Panc1 (cell line): ENCODE data around the gene SPATA16. TPM values are rescaled to one million over a fixed set of nuclear protein-coding genes. Genes with fewer than 3 reads are reported as not detected.

Source experiments
- ATAC-seq: fragments of 200-7000 bp; cut with Tn5 transposase; 2 replicates; pipeline ENCODE4 v1.9.1; 2020; ENCODE audit warnings: mild to moderate bottlenecking, moderate library complexity
- BruUV-seq: library from RNA; stranded (reverse); fragments of 400-500 nt; replicated peaks from 2 replicates; lab custom pipeline; 2021; lab: Mats Ljungman, UMichigan
- CTCF ChIA-PET: fragments of 300-600 bp; sonication (Branson Sonifier 250); formaldehyde crosslinking; loops from one replicate; lab custom pipeline; 2022; ENCODE audit warnings: antibody characterized with exemption; lab: Charles Lee
- POLR2A ChIA-PET: fragments of 300-600 bp; sonication (Branson Sonifier 250); formaldehyde crosslinking; loops from one replicate; lab custom pipeline; 2022; ENCODE audit warnings: antibody characterized with exemption; lab: Charles Lee
- DNase-seq: peaks from one replicate; pipeline ENCODE4 v3.0.0-alpha.2; 2010; ENCODE audit warnings: low read depth, low spot score
- H3K27ac ChIP-seq: 2 replicates; pipeline ENCODE4 v1.5.1; 2011; ENCODE audit warnings: mild to moderate bottlenecking, low read length, inconsistent platforms
- H3K27me3 ChIP-seq: fragments of 200-500 bp; sonication (Bioruptor generic); 2 replicates; pipeline ENCODE4 v1.6.0; 2014; ENCODE audit warnings: low read length, inconsistent platforms; ENCODE audit not compliant: control insufficient read depth, insufficient read depth
- H3K36me3 ChIP-seq: fragments of 200-500 bp; sonication (Bioruptor generic); 2 replicates; pipeline ENCODE4 v1.5.1; 2014; ENCODE audit warnings: inconsistent platforms, mild to moderate bottlenecking, low read length, moderate library complexity; ENCODE audit not compliant: control insufficient read depth, insufficient read depth
- H3K4me1 ChIP-seq: 2 replicates; pipeline ENCODE4 v1.5.1; 2011; ENCODE audit warnings: inconsistent platforms, mild to moderate bottlenecking, low read length, moderate library complexity; ENCODE audit not compliant: control insufficient read depth, insufficient read depth
- H3K4me3 ChIP-seq, 2 experiments: 2 replicates each; pipeline ENCODE4 v1.5.1; 2011 to 2012; ENCODE audit warnings: low read depth in 2 of 2, low read length in 2 of 2, mild to moderate bottlenecking in 2 of 2, inconsistent platforms in 1 of 2, moderate library complexity in 1 of 2
- H3K9me3 ChIP-seq: fragments of 200-500 bp; sonication (Bioruptor generic); 2 replicates; pipeline ENCODE4 v1.5.1; 2014; ENCODE audit warnings: low read depth, mild to moderate bottlenecking, inconsistent platforms, low read length, moderate library complexity; ENCODE audit not compliant: control insufficient read depth, insufficient read depth
- POLR2AphosphoS5 ChIP-seq: IDR thresholded peaks from 2 replicates; pipeline ENCODE4 v1.6.1; 2012; ENCODE audit warnings: mild to moderate bottlenecking, low read depth, low read length, moderate library complexity
- SIN3A ChIP-seq: IDR thresholded peaks from 2 replicates; pipeline ENCODE4 v1.6.1; 2012; ENCODE audit warnings: low read depth, mild to moderate bottlenecking, low read length, moderate library complexity, borderline replicate concordance; ENCODE audit not compliant: insufficient read depth
- TCF7L2 ChIP-seq: IDR thresholded peaks from 2 replicates; pipeline ENCODE4 v1.6.1; 2011; ENCODE audit warnings: mild to moderate bottlenecking, low read depth, low read length, inconsistent platforms
- in situ Hi-C: cut with HindIII; loops from 2 replicates; pipeline ENCODE4 v1.10.0; 2016; ENCODE audit warnings: low sequenced_read_pairs, low pct_unique_long_range_greater_than_20kb
- intact Hi-C: fragments of 100-400 bp; cut with micrococcal nuclease; formaldehyde crosslinking; loops from one replicate; pipeline ENCODE4 v1.10.0; 2022; ENCODE audit not compliant: unreplicated experiment
- total RNA-seq: library from RNA; stranded (reverse); gene quantifications from one replicate; pipeline ENCODE4 v1.2.1, GENCODE V29; 2021; ENCODE audit not compliant: unreplicated experiment
- TF ChIP-seq, protein P1 (sequence below): fragments of 450-650 bp; IDR thresholded peaks from 2 replicates; pipeline ENCODE4 v1.5.1; 2017; ENCODE audit warnings: mild to moderate bottlenecking
- TF ChIP-seq, protein P2 (sequence below), 2 experiments: IDR thresholded peaks; 2 replicates each; pipeline ENCODE4 v1.6.1; 2011 to 2012; ENCODE audit warnings: low read depth in 2 of 2, control low read depth in 1 of 2, low read length in 1 of 2, mild to moderate bottlenecking in 1 of 2, moderate library complexity in 1 of 2; ENCODE audit not compliant: insufficient read depth in 1 of 2

SPATA16 gene
- total RNA-seq, 1 experiment from 2014 or later = not detected

DNA sequence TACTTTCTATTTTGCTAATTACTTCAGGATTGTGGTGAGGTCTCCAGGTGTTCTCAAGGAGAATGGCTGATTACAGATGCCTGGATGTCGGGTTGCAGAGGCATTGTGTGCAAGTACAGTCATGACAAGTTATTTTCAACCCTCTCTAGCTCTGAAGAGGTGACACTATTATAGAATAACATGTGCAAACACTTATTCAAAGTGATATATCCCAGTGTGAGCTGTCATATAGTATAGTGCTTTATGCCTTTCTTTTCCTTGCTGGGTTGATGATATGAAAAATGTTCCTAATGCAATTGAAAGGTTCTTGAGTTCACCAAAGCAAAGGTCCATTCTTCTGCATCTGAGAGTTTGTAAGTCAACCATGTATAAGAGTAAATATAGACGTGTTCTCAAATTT lies 167.2 kb downstream of the SPATA16 start:
- no TSS peak for BruUV-seq
- ChIA-PET CTCF (no interaction called here), POLR2A (no interaction called here)
- Histone ChIP-seq H3K36me3 (no peaks in the 10 kb centered on the region), H3K9me3 (no peaks in the 10 kb centered on the region), H3K4me3 (no peak overlapping the region), H3K4me1 (no peaks in the 10 kb centered on the region), H3K27me3 (no peaks in the 10 kb centered on the region; the same call in 1 of the 2 replicates), H3K27ac (no peak overlapping the region)
- intact Hi-C loops = no loop called here
- in situ Hi-C loops = no loop called here
- TF ChIP-seq TCF7L2 = no peak
- TF ChIP-seq, protein P1, sequence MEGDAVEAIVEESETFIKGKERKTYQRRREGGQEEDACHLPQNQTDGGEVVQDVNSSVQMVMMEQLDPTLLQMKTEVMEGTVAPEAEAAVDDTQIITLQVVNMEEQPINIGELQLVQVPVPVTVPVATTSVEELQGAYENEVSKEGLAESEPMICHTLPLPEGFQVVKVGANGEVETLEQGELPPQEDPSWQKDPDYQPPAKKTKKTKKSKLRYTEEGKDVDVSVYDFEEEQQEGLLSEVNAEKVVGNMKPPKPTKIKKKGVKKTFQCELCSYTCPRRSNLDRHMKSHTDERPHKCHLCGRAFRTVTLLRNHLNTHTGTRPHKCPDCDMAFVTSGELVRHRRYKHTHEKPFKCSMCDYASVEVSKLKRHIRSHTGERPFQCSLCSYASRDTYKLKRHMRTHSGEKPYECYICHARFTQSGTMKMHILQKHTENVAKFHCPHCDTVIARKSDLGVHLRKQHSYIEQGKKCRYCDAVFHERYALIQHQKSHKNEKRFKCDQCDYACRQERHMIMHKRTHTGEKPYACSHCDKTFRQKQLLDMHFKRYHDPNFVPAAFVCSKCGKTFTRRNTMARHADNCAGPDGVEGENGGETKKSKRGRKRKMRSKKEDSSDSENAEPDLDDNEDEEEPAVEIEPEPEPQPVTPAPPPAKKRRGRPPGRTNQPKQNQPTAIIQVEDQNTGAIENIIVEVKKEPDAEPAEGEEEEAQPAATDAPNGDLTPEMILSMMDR = no peak
- no peak for TF ChIP-seq SIN3A
- DNase-seq = no peak
- no peak for ATAC-seq

DNA sequence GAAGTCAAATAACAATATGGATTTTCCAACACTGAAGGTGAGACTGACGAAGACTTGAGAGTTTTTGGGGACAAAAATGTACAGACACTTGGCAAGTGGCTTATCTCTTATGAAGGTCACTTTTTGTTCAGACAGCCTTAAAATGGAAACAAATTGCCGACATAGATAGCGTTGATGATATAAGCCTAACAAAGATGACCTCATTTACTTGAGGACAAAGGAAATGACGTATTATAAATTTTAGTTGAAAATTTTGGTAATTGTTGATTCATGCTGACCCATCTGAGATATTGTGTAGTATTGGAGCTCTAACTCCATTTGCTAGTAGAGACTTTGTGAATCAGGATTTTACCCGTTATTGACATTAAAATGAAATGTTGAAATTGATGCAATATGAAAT lies 168.3 kb downstream of the SPATA16 start:
- intact Hi-C loops = no loop called here
- Histone ChIP-seq H3K27me3 (no peaks in the 10 kb centered on the region; the same call in 1 of the 2 replicates), H3K36me3 (no peaks in the 10 kb centered on the region), H3K4me1 (no peaks in the 10 kb centered on the region), H3K4me3 (no peak overlapping the region), H3K27ac (no peak overlapping the region), H3K9me3 (no peaks in the 10 kb centered on the region)
- BruUV-seq = no TSS peak
- ChIA-PET CTCF (no interaction called here), POLR2A (no interaction called here)
- in situ Hi-C loops = no loop called here
- no peak for DNase-seq
- TF ChIP-seq SIN3A = no peak
- TF ChIP-seq, protein P1 = no peak
- no peak for TF ChIP-seq TCF7L2
- TF ChIP-seq POLR2AphosphoS5 = no peak
- TF ChIP-seq, protein P2, sequence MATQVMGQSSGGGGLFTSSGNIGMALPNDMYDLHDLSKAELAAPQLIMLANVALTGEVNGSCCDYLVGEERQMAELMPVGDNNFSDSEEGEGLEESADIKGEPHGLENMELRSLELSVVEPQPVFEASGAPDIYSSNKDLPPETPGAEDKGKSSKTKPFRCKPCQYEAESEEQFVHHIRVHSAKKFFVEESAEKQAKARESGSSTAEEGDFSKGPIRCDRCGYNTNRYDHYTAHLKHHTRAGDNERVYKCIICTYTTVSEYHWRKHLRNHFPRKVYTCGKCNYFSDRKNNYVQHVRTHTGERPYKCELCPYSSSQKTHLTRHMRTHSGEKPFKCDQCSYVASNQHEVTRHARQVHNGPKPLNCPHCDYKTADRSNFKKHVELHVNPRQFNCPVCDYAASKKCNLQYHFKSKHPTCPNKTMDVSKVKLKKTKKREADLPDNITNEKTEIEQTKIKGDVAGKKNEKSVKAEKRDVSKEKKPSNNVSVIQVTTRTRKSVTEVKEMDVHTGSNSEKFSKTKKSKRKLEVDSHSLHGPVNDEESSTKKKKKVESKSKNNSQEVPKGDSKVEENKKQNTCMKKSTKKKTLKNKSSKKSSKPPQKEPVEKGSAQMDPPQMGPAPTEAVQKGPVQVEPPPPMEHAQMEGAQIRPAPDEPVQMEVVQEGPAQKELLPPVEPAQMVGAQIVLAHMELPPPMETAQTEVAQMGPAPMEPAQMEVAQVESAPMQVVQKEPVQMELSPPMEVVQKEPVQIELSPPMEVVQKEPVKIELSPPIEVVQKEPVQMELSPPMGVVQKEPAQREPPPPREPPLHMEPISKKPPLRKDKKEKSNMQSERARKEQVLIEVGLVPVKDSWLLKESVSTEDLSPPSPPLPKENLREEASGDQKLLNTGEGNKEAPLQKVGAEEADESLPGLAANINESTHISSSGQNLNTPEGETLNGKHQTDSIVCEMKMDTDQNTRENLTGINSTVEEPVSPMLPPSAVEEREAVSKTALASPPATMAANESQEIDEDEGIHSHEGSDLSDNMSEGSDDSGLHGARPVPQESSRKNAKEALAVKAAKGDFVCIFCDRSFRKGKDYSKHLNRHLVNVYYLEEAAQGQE (IDR thresholded peaks at IDR 0.05; ENCODE audit: insufficient read depth in 1 of 2, low read depth in 2 of 2, low read length in 1 of 2) = no peak
- no peak for ATAC-seq
